HepG2 (cell line): ENCODE data around the gene MICOS13. TPM values are rescaled to one million over a fixed set of nuclear protein-coding genes. Genes with fewer than 3 reads are reported as not detected.

Experiments
- ERF ChIP-seq: IDR thresholded peaks from 2 replicates; pipeline ENCODE4 v1.6.1; 2018; ENCODE audit warnings: missing biosample characterization, missing genetic modification reagents
- HHEX ChIP-seq: IDR thresholded peaks from 2 replicates; pipeline ENCODE4 v1.6.1; 2016; ENCODE audit warnings: control low read depth
- HNRNPK ChIP-seq: fragments of 200-400 bp; formaldehyde crosslinking; IDR thresholded peaks from 2 replicates; pipeline ENCODE4 v1.6.1; 2018; ENCODE audit warnings: low read length, low read depth, moderate library complexity, mild to moderate bottlenecking; ENCODE audit not compliant: poor library complexity, severe bottlenecking
- ZNF879 ChIP-seq: sonication (generic); formaldehyde crosslinking; IDR thresholded peaks from 2 replicates; pipeline ENCODE4 v1.8.1; 2023; ENCODE audit warnings: missing genetic modification reagents
- ZSCAN31 ChIP-seq: sonication (generic); formaldehyde crosslinking; IDR thresholded peaks from 2 replicates; pipeline ENCODE4 v1.5.0; 2020; ENCODE audit warnings: low read depth, mild to moderate bottlenecking, missing genetic modification reagents
- polyA plus RNA-seq, 8 experiments: library from polyadenylated mRNA; depleted of rRNA in 3 of 8; stranded (reverse) in 7 of 8; unstranded in 1 of 8; fragments of >200 nt; fragmentation: Illumina TruSeq in 4 of 8; extraction: Trizol in 4 of 8; gene quantifications; 2 replicates each; pipeline versions ENCODE4 v1.2.1 to v1.2.3, GENCODE V29; 2011 to 2016; ENCODE audit warnings: low read depth in 4 of 8, missing spikeins in 1 of 8, mixed read lengths in 1 of 8; ENCODE audit not compliant: insufficient read depth in 1 of 8
- total RNA-seq, 5 experiments: library from RNA; depleted of rRNA; stranded (reverse); fragments of >200 nt; fragmentation: Illumina TruSeq; extraction: Trizol; gene quantifications; 2 replicates each; pipeline ENCODE4 v1.2.3, GENCODE V29; 2016; ENCODE audit warnings: low read depth in 1 of 5
- TF ChIP-seq, protein P1 (sequence below): sonication (generic); formaldehyde crosslinking; IDR thresholded peaks from 2 replicates; pipeline ENCODE4 v1.4.0; 2020; ENCODE audit warnings: missing genetic modification reagents, borderline replicate concordance
- TF ChIP-seq, protein P2 (sequence below): sonication (generic); formaldehyde crosslinking; IDR thresholded peaks from 2 replicates; pipeline ENCODE4 v1.5.0; 2020; ENCODE audit warnings: missing genetic modification reagents, mild to moderate bottlenecking, borderline replicate concordance
- TF ChIP-seq, protein P3 (sequence below): sonication (generic); formaldehyde crosslinking; IDR thresholded peaks from 2 replicates; pipeline ENCODE4 v1.4.0; 2020; ENCODE audit warnings: missing genetic modification reagents
- TF ChIP-seq, protein P4 (sequence below): sonication (generic); formaldehyde crosslinking; IDR thresholded peaks from 2 replicates; pipeline ENCODE4 v1.4.0; 2020; ENCODE audit warnings: missing genetic modification reagents
- TF ChIP-seq, protein P5 (sequence below): IDR thresholded peaks from 2 replicates; pipeline ENCODE4 v1.6.1; 2016; ENCODE audit warnings: missing biosample characterization, missing genetic modification reagents, low read depth

MICOS13 gene
- total and polyA plus RNA-seq, 2 of the 13 experiments (the other 11 are each of a cell fraction or from before 2014, with no cell fraction given), result 28.8 to 35.4 TPM

DNA sequence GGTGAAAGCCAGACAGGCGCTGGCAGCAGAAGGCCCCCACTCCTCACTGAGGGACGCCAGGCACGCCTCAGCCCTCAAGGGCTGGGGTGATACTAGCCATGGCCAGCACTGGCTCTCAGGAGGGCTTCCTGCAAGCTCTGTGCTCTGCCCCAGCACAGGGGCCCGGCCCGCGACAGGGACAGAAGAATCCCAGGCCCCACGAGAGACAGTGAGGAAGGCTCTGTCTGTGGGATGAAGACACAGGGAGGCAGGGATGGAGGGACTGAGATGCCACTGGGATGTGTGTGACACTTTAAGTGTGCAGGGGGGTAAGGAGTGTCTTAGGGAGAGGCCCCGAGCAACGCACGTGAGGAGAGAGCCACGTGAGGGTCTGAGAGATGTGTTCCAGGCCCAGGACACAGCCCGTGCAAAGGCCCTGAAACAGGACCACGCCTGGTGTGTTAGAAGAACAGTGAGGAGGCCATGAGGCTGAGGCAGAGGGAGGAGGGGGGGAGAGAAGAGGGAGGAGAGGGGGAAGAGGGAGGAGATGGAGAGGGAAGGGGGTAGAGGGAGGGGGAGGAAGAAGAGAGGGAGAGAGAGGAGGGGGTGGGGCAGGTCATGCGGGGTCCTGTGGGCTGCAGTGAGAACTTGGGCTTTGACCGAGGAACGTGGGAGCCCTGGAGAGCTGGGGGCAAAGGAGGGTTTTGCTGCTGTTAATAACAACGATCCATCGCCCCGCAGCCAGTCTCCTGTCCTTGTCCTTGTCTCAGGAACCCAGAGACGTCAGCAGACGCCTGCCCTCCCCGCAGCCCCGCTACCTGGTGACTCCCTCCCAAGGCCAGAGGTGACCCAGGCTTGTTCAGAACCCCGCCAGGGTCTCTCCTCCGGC is 16.9 kb upstream of the MICOS13 start (continued):
- TF ChIP-seq, protein P1, sequence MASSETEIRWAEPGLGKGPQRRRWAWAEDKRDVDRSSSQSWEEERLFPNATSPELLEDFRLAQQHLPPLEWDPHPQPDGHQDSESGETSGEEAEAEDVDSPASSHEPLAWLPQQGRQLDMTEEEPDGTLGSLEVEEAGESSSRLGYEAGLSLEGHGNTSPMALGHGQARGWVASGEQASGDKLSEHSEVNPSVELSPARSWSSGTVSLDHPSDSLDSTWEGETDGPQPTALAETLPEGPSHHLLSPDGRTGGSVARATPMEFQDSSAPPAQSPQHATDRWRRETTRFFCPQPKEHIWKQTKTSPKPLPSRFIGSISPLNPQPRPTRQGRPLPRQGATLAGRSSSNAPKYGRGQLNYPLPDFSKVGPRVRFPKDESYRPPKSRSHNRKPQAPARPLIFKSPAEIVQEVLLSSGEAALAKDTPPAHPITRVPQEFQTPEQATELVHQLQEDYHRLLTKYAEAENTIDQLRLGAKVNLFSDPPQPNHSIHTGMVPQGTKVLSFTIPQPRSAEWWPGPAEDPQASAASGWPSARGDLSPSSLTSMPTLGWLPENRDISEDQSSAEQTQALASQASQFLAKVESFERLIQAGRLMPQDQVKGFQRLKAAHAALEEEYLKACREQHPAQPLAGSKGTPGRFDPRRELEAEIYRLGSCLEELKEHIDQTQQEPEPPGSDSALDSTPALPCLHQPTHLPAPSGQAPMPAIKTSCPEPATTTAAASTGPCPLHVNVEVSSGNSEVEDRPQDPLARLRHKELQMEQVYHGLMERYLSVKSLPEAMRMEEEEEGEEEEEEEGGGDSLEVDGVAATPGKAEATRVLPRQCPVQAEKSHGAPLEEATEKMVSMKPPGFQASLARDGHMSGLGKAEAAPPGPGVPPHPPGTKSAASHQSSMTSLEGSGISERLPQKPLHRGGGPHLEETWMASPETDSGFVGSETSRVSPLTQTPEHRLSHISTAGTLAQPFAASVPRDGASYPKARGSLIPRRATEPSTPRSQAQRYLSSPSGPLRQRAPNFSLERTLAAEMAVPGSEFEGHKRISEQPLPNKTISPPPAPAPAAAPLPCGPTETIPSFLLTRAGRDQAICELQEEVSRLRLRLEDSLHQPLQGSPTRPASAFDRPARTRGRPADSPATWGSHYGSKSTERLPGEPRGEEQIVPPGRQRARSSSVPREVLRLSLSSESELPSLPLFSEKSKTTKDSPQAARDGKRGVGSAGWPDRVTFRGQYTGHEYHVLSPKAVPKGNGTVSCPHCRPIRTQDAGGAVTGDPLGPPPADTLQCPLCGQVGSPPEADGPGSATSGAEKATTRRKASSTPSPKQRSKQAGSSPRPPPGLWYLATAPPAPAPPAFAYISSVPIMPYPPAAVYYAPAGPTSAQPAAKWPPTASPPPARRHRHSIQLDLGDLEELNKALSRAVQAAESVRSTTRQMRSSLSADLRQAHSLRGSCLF (CRISPR knock-in tag), result no peak
- TF ChIP-seq HHEX (CRISPR knock-in tag), result no peak
- TF ChIP-seq HNRNPK, result peak; percentile 65
- TF ChIP-seq, protein P2, sequence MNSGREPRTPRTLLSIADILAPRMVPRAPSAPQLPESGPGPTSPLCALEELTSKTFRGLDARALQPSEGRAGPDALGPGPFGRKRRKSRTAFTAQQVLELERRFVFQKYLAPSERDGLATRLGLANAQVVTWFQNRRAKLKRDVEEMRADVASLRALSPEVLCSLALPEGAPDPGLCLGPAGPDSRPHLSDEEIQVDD (CRISPR knock-in tag), result no peak
- TF ChIP-seq, protein P3, sequence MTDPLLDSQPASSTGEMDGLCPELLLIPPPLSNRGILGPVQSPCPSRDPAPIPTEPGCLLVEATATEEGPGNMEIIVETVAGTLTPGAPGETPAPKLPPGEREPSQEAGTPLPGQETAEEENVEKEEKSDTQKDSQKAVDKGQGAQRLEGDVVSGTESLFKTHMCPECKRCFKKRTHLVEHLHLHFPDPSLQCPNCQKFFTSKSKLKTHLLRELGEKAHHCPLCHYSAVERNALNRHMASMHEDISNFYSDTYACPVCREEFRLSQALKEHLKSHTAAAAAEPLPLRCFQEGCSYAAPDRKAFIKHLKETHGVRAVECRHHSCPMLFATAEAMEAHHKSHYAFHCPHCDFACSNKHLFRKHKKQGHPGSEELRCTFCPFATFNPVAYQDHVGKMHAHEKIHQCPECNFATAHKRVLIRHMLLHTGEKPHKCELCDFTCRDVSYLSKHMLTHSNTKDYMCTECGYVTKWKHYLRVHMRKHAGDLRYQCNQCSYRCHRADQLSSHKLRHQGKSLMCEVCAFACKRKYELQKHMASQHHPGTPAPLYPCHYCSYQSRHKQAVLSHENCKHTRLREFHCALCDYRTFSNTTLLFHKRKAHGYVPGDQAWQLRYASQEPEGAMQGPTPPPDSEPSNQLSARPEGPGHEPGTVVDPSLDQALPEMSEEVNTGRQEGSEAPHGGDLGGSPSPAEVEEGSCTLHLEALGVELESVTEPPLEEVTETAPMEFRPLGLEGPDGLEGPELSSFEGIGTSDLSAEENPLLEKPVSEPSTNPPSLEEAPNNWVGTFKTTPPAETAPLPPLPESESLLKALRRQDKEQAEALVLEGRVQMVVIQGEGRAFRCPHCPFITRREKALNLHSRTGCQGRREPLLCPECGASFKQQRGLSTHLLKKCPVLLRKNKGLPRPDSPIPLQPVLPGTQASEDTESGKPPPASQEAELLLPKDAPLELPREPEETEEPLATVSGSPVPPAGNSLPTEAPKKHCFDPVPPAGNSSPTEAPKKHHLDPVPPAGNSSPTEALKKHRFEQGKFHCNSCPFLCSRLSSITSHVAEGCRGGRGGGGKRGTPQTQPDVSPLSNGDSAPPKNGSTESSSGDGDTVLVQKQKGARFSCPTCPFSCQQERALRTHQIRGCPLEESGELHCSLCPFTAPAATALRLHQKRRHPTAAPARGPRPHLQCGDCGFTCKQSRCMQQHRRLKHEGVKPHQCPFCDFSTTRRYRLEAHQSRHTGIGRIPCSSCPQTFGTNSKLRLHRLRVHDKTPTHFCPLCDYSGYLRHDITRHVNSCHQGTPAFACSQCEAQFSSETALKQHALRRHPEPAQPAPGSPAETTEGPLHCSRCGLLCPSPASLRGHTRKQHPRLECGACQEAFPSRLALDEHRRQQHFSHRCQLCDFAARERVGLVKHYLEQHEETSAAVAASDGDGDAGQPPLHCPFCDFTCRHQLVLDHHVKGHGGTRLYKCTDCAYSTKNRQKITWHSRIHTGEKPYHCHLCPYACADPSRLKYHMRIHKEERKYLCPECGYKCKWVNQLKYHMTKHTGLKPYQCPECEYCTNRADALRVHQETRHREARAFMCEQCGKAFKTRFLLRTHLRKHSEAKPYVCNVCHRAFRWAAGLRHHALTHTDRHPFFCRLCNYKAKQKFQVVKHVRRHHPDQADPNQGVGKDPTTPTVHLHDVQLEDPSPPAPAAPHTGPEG, result no peak
- no peak for TF ChIP-seq ZSCAN31 (CRISPR knock-in tag)
- TF ChIP-seq, protein P4, sequence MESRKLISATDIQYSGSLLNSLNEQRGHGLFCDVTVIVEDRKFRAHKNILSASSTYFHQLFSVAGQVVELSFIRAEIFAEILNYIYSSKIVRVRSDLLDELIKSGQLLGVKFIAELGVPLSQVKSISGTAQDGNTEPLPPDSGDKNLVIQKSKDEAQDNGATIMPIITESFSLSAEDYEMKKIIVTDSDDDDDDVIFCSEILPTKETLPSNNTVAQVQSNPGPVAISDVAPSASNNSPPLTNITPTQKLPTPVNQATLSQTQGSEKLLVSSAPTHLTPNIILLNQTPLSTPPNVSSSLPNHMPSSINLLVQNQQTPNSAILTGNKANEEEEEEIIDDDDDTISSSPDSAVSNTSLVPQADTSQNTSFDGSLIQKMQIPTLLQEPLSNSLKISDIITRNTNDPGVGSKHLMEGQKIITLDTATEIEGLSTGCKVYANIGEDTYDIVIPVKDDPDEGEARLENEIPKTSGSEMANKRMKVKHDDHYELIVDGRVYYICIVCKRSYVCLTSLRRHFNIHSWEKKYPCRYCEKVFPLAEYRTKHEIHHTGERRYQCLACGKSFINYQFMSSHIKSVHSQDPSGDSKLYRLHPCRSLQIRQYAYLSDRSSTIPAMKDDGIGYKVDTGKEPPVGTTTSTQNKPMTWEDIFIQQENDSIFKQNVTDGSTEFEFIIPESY, result peak; percentile 44; the same call in 1 of the 2 replicates
- no peak for TF ChIP-seq ZNF879
- TF ChIP-seq, protein P5, sequence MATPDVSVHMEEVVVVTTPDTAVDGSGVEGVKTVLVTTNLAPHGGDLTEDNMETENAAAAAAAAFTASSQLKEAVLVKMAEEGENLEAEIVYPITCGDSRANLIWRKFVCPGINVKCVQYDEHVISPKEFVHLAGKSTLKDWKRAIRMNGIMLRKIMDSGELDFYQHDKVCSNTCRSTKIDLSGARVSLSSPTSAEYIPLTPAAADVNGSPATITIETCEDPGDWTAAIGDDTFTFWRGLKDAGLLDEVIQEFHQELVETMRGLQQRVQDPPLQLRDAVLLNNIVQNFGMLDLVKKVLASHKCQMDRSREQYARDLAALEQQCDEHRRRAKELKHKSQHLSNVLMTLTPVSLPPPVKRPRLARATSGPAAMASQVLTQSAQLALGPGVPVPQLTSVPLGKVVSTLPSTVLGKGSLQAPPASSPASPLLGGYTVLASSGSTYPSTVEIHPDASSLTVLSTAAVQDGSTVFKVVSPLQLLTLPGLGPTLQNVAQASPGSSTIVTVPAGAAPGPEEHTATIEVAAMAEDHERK (CRISPR knock-in tag), result no peak
- TF ChIP-seq ERF (CRISPR knock-in tag), result no peak
